Ishikawa (cell line): ENCODE data around the gene RHBDD3.
A peak's percentile ranks its signal among the peaks of the same experiment; 100 is the strongest.

Source experiments
- CEBPB ChIP-seq: IDR thresholded peaks from 2 replicates; pipeline ENCODE4 v1.6.1; 2012
- CREB1 ChIP-seq: IDR thresholded peaks from 2 replicates; pipeline ENCODE4 v1.6.1; 2012; ENCODE audit warnings: low read depth
- EGR1 ChIP-seq: IDR thresholded peaks from 2 replicates; pipeline ENCODE4 v1.6.1; 2012
- EP300 ChIP-seq: IDR thresholded peaks from 2 replicates; pipeline ENCODE4 v1.6.1; 2012; ENCODE audit warnings: borderline replicate concordance
- FOXM1 ChIP-seq: IDR thresholded peaks from 2 replicates; pipeline ENCODE4 v1.6.1; 2012; ENCODE audit warnings: low read depth, borderline replicate concordance
- MAX ChIP-seq: IDR thresholded peaks from 2 replicates; pipeline ENCODE4 v1.6.1; 2012
- NFIC ChIP-seq: IDR thresholded peaks from 2 replicates; pipeline ENCODE4 v1.6.1; 2012
- RAD21 ChIP-seq: IDR thresholded peaks from 2 replicates; pipeline ENCODE4 v1.6.1; 2012; ENCODE audit warnings: low read depth
- REST ChIP-seq: IDR thresholded peaks from 2 replicates; pipeline ENCODE4 v1.6.1; 2012; ENCODE audit warnings: low read depth, mild to moderate bottlenecking
- TAF1 ChIP-seq: IDR thresholded peaks from 2 replicates; pipeline ENCODE4 v1.6.1; 2012; ENCODE audit warnings: low read depth, mild to moderate bottlenecking
- TCF12 ChIP-seq: IDR thresholded peaks from 2 replicates; pipeline ENCODE4 v1.6.1; 2012; ENCODE audit warnings: low read depth
- TEAD4 ChIP-seq: IDR thresholded peaks from 2 replicates; pipeline ENCODE4 v1.6.1; 2012
- USF1 ChIP-seq: IDR thresholded peaks from 2 replicates; pipeline ENCODE4 v1.6.1; 2012
- YY1 ChIP-seq: IDR thresholded peaks from 2 replicates; pipeline ENCODE4 v1.6.1; 2012; ENCODE audit warnings: low read depth
- ZBTB7A ChIP-seq: IDR thresholded peaks from 2 replicates; pipeline ENCODE4 v1.6.1; 2012; ENCODE audit warnings: low read depth

The RHBDD3 gene

GRCh38 chr22:29245626-29246385 is 22.0 kb downstream of the RHBDD3 start:
- peak; percentile 95 for TF ChIP-seq RAD21
- TF ChIP-seq NFIC, result no peak

DNA sequence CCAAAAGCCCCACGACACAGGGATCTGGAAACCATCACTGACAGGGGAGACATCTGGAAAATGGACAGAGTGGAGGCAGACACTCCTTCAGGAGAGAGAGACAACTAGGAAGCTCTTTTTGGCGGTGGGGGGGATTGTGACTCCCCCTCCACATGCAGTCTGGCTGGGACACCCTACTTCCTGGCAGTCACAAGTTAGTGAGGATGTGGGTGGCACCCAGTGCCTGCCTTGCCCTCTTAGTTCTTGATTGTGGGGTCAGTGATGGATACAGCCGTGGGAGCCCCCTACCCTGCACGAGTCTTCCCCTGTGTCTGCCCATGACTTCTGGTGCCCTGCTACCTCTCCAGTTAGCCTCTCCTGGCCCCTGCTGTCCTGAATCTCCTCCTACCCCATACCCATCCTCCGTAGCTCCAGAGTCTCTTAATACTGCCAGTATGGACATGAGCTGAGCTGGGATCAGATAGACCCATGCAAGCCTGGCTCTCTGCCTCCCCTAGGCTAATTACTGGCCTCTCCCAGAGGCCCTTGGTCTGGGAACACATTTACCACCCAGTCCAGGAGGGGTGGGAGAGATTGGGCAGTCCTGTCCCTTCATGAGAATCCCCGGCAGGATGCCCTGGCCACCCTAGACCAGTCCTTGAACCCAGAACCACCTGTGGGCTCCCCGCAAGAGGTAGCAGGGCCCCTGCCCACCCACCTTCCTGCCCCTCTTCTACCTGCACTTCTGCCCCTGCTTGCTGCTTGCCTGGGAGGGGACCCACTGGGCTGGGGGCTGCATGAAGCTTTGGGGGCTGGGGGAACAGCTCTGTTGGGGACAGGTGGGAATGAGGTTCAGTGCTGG is 22.8 kb downstream of the RHBDD3 start:
- no peak for TF ChIP-seq ZBTB7A
- TF ChIP-seq NFIC, result no peak
- no peak for TF ChIP-seq YY1
- TF ChIP-seq CEBPB, result no peak

GRCh38 chr22:29243874-29244446 is 23.8 kb downstream of the RHBDD3 start:
- no peak for TF ChIP-seq REST
- TF ChIP-seq MAX, result no peak

- TF ChIP-seq CEBPB, result no peak
- TF ChIP-seq EGR1, result no peak
- TF ChIP-seq EP300, result no peak
- no peak for TF ChIP-seq USF1
- TF ChIP-seq YY1, result no peak
- TF ChIP-seq TAF1, result no peak
- TF ChIP-seq RAD21, result no peak
- no peak for TF ChIP-seq TCF12
- TF ChIP-seq NFIC, result no peak
- TF ChIP-seq TEAD4, result no peak
- no peak for TF ChIP-seq ZBTB7A
- no peak for TF ChIP-seq FOXM1
- TF ChIP-seq REST, result no peak
- no peak for TF ChIP-seq CREB1
Measured at GRCh38 chr22:29233277-29233877, 34.4 kb downstream of the RHBDD3 start.

DNA sequence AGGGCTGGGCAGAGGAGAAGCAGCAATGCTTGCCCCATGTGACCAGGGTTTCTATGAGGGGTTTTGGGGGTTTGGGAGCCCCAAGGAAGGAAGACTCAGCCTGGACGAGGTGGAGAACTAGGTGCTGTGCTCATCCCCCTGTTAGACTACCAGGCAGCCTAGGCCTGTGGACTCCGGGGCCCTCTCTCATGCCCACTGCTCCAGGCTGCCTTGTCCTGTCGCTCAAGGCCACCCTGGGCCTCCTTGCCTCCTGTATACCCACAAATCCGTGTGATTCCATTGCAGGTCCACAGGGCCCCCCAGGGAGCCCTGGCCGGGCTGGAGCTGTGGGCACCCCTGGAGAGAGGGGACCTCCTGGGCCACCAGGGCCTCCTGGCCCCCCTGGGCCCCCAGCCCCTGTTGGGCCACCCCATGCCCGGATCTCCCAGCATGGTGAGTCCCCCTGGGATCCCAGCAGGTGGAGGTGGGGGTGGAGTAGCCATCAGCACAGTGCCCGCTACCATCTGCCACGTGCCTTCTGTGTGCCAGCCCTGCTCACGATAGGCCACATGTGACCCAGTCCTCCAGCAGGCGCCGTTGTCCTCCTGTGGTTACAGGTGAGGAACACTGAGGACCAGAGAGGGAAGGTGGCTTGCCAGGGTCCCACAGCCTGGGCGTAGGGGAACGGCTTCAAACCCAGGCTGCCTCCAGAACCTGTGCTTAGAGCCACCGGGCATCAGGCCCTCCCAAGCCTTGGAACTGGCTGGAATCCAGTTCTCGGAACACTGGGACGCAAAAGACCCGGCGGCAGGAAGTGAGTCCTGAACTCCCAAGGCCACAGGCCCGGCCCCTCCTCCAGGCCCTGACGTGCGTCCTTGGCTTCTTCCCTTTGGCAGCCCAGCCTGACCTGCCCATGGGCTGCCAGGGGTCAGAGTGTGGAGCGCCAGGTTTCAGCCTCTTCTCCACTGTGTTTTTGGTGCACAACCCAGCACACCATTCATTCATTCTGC is 35.5 kb downstream of the RHBDD3 start:
- TF ChIP-seq TCF12 (no peak), FOXM1 (no peak), EGR1 (no peak), MAX (no peak), USF1 (no peak), TEAD4 (no peak), CEBPB (no peak), EP300 (no peak), NFIC (no peak), RAD21 (no peak), REST (no peak), ZBTB7A (no peak), YY1 (no peak), TAF1 (no peak), CREB1 (no peak)
